ENCODE measurements around the gene PAM16. TPM values are rescaled to one million over a fixed set of nuclear protein-coding genes. Genes with fewer than 3 reads are reported as not detected.

The PAM16 gene
- polyA plus RNA-seq, 4 donors, result 34.7 to 98.4 (median 69.5) TPM

GRCh38 chr16:4380119-4381063 lies 29.3 kb upstream of the PAM16 start:
- Histone ChIP-seq H3K4me3 (ENCODE audit: low read depth in 1 of 3, low read length in 3 of 3) (no peak overlapping the region), H3K36me3 (ENCODE audit: control insufficient read depth in 3 of 3, insufficient read depth in 2 of 3, low read depth in 1 of 3, low read length in 3 of 3) (peaks cover 0 to 88% (median 15%) of the 10 kb centered on the region in 3 donors), H3K4me1 (ENCODE audit: control insufficient read depth in 3 of 3, insufficient read depth in 2 of 3, low read depth in 1 of 3, low read length in 2 of 3) (peaks cover 0 to 4% (median 0%) of the 10 kb centered on the region in 3 donors), H3K27ac (ENCODE audit: low read depth in 1 of 3, low read length in 2 of 3) (no peak overlapping the region), H3K9me3 (ENCODE audit: control insufficient read depth in 2 of 2, insufficient read depth in 1 of 2, low read depth in 1 of 2, low read length in 1 of 2) (no peaks in the 10 kb centered on the region), H3K27me3 (ENCODE audit: control insufficient read depth in 3 of 3, insufficient read depth in 3 of 3, low read length in 3 of 3) (no peaks in the 10 kb centered on the region)
- no peak for DNase-seq
- no peak for FAIRE-seq
- 78 to 93% (median 91%) methylated on average over 22 to 26 of the region's 26 CpGs for WGBS, 3 donors

- FAIRE-seq, result no peak
- Histone ChIP-seq H3K9me3 (ENCODE audit: control insufficient read depth in 2 of 2, insufficient read depth in 1 of 2, low read depth in 1 of 2, low read length in 1 of 2) (no peaks in the 10 kb centered on the region), H3K36me3 (ENCODE audit: control insufficient read depth in 3 of 3, insufficient read depth in 2 of 3, low read depth in 1 of 3, low read length in 3 of 3) (peaks cover 0 to 79% (median 15%) of the 10 kb centered on the region in 3 donors), H3K4me3 (ENCODE audit: low read depth in 1 of 3, low read length in 3 of 3) (no peak overlapping the region), H3K27me3 (ENCODE audit: control insufficient read depth in 3 of 3, insufficient read depth in 3 of 3, low read length in 3 of 3) (no peaks in the 10 kb centered on the region), H3K4me1 (ENCODE audit: control insufficient read depth in 3 of 3, insufficient read depth in 2 of 3, low read depth in 1 of 3, low read length in 2 of 3) (peaks cover 0 to 14% (median 0%) of the 10 kb centered on the region in 3 donors), H3K27ac (ENCODE audit: low read depth in 1 of 3, low read length in 2 of 3) (no peak overlapping the region)
- WGBS, 3 donors, result 85 to 87% (median 85%) methylated on average over 19 to 21 of the region's 21 CpGs
- DNase-seq, result no peak
Observed at GRCh38 chr16:4378999-4379690, 28.0 kb upstream of the PAM16 start.

DNA sequence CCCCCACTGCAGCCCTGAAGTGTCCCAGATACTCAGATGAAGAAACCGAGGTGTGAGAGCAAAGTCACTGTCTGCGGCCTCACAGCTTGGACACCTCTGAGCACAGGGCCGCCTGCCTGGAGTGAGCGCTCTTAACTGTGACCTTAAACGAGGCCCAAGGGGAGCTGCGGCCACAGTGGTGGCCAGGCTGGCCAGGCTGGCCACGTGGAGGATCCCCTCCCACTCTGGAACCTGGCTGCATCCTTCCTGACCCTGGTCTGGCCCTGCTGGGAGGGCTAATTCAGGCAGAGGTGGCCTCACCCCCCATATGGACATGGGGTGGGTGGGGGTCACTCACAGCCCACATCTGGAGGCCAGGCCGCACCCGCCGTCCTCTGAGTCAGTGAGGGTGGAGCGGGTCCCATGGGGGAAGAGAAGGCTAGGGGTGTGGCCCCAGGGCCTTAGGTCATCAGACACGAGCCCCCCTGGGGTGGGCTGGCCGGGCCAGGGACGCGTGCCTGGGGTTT lies 27.1 kb upstream of the PAM16 start:
- 77 to 85% (median 84%) methylated on average over 12 to 15 of the region's 15 CpGs for WGBS, 3 donors
- DNase-seq (no peak), FAIRE-seq (no peak)
- no peak overlapping the region for H3K4me3 ChIP-seq (ENCODE audit: low read depth in 1 of 3, low read length in 3 of 3)
- H3K9me3 ChIP-seq (ENCODE audit: control insufficient read depth in 2 of 2, insufficient read depth in 1 of 2, low read depth in 1 of 2, low read length in 1 of 2), result no peaks in the 10 kb centered on the region
- peaks cover 0 to 22% (median 0%) of the 10 kb centered on the region in 3 donors for H3K4me1 ChIP-seq (ENCODE audit: control insufficient read depth in 3 of 3, insufficient read depth in 2 of 3, low read depth in 1 of 3, low read length in 2 of 3)
- peaks cover 0 to 74% (median 15%) of the 10 kb centered on the region in 3 donors for H3K36me3 ChIP-seq (ENCODE audit: control insufficient read depth in 3 of 3, insufficient read depth in 2 of 3, low read depth in 1 of 3, low read length in 3 of 3)
- no peaks in the 10 kb centered on the region for H3K27me3 ChIP-seq (ENCODE audit: control insufficient read depth in 3 of 3, insufficient read depth in 3 of 3, low read length in 3 of 3)
- peak overlapping the region in 1 of 3 donors; percentile 17 for H3K27ac ChIP-seq (ENCODE audit: low read depth in 1 of 3, low read length in 2 of 3)

GRCh38 chr16:4377573-4378154 lies 26.5 kb upstream of the PAM16 start:
- DNase-seq, result no peak
- Histone ChIP-seq H3K36me3 (ENCODE audit: control insufficient read depth in 3 of 3, insufficient read depth in 2 of 3, low read depth in 1 of 3, low read length in 3 of 3) (peaks cover 0 to 71% (median 11%) of the 10 kb centered on the region in 3 donors), H3K9me3 (ENCODE audit: control insufficient read depth in 2 of 2, insufficient read depth in 1 of 2, low read depth in 1 of 2, low read length in 1 of 2) (no peaks in the 10 kb centered on the region), H3K27me3 (ENCODE audit: control insufficient read depth in 3 of 3, insufficient read depth in 3 of 3, low read length in 3 of 3) (no peaks in the 10 kb centered on the region), H3K4me1 (ENCODE audit: control insufficient read depth in 3 of 3, insufficient read depth in 2 of 3, low read depth in 1 of 3, low read length in 2 of 3) (peaks cover 0 to 27% (median 0%) of the 10 kb centered on the region in 3 donors), H3K4me3 (ENCODE audit: low read depth in 1 of 3, low read length in 3 of 3) (no peak overlapping the region), H3K27ac (ENCODE audit: low read depth in 1 of 3, low read length in 2 of 3) (peak overlapping the region in 1 of 3 donors; percentile 17)
- 82 to 85% (median 83%) methylated on average over 12 of the region's 12 CpGs for WGBS, 3 donors
- no peak for FAIRE-seq

DNA sequence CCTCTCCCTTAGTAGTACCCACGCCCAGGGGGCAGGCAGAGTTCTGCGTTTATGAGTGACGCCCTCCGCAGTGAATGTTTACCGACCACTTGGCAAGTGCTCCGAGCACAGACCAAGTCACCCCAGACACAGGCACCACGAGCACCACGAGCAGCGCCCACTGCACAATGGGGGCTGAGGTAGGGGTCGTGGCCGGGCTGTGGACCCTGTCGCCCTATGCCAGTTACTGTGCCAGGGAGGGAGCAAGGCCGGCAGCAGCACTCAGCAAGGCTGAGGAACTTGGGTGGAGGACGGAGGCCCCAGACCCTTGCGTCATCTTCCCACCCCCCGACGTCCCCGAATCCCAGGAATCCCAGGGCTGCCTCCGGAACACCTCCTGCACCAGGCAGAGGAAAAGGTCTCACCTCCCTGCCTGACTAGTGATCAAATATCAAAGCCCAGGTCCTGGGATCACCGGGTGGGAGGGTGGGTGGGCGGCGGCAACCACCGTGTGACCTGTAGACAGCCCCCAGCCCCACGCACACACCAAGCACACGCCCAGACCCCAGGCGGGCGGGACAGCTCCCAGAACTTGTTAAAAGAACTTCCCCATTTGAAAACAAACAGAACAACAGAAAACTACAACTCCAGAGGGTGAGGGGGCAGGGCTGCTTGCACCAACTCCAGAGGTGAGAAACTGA lies 25.9 kb upstream of the PAM16 start:
- H3K27me3 ChIP-seq (ENCODE audit: control insufficient read depth in 3 of 3, insufficient read depth in 3 of 3, low read length in 3 of 3), result no peaks in the 10 kb centered on the region
- H3K4me1 ChIP-seq (ENCODE audit: control insufficient read depth in 3 of 3, insufficient read depth in 2 of 3, low read depth in 1 of 3, low read length in 2 of 3), result peaks cover 0 to 34% (median 4%) of the 10 kb centered on the region in 3 donors
- no peak overlapping the region for H3K4me3 ChIP-seq (ENCODE audit: low read depth in 1 of 3, low read length in 3 of 3)
- 78 to 87% (median 82%) methylated on average over 26 to 27 of the region's 27 CpGs for WGBS, 3 donors
- no peak for FAIRE-seq
- no peak for DNase-seq
- no peaks in the 10 kb centered on the region for H3K9me3 ChIP-seq (ENCODE audit: control insufficient read depth in 2 of 2, insufficient read depth in 1 of 2, low read depth in 1 of 2, low read length in 1 of 2)
- H3K27ac ChIP-seq (ENCODE audit: low read depth in 1 of 3, low read length in 2 of 3), result peak overlapping the region in 1 of 3 donors; percentile 19
- H3K36me3 ChIP-seq (ENCODE audit: control insufficient read depth in 3 of 3, insufficient read depth in 2 of 3, low read depth in 1 of 3, low read length in 3 of 3), result peaks cover 0 to 65% (median 8%) of the 10 kb centered on the region in 3 donors

- Histone ChIP-seq H3K4me3 (ENCODE audit: low read depth in 1 of 3, low read length in 3 of 3) (no peak overlapping the region), H3K27me3 (ENCODE audit: control insufficient read depth in 3 of 3, insufficient read depth in 3 of 3, low read length in 3 of 3) (no peaks in the 10 kb centered on the region), H3K9me3 (ENCODE audit: control insufficient read depth in 2 of 2, insufficient read depth in 1 of 2, low read depth in 1 of 2, low read length in 1 of 2) (no peaks in the 10 kb centered on the region), H3K36me3 (ENCODE audit: control insufficient read depth in 3 of 3, insufficient read depth in 2 of 3, low read depth in 1 of 3, low read length in 3 of 3) (peaks cover 0 to 58% (median 8%) of the 10 kb centered on the region in 3 donors), H3K27ac (ENCODE audit: low read depth in 1 of 3, low read length in 2 of 3) (peak overlapping the region in 1 of 3 donors; percentile 69), H3K4me1 (ENCODE audit: control insufficient read depth in 3 of 3, insufficient read depth in 2 of 3, low read depth in 1 of 3, low read length in 2 of 3) (peaks cover 2 to 36% (median 4%) of the 10 kb centered on the region in 3 donors)
- 66 to 90% (median 87%) methylated on average over 27 to 31 of the region's 31 CpGs for WGBS, 3 donors
- DNase-seq (no peak), FAIRE-seq (no peak)
Observed at GRCh38 chr16:4376126-4376892, 25.2 kb upstream of the PAM16 start.

DNA sequence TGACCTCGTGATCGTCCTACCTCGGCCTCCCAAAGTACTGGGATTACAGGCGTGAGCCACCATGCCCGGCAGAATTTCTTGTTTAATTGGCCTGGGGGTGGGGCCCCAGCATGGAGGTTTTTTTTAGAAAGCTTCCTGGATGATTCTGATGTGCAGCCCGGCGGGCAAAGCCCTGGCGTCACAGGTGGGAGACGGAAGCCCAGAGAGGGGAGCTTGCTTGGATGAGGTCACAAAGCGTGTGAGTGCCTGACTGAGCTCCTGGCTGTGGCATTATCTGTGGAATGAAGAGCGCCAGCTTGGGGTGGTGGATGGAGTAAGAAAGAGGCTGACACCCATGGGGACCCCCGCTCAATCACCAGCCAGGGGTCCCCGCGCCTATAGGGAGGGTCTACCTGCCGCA lies 24.6 kb upstream of the PAM16 start:
- peaks cover 4 to 40% (median 5%) of the 10 kb centered on the region in 3 donors for H3K4me1 ChIP-seq (ENCODE audit: control insufficient read depth in 3 of 3, insufficient read depth in 2 of 3, low read depth in 1 of 3, low read length in 2 of 3)
- DNase-seq (no peak), FAIRE-seq (no peak)
- H3K27ac ChIP-seq (ENCODE audit: low read depth in 1 of 3, low read length in 2 of 3), result peak overlapping the region in 1 of 3 donors; percentile 69
- 80 to 88% (median 87%) methylated on average over 15 of the region's 15 CpGs for WGBS, 3 donors
- no peaks in the 10 kb centered on the region for H3K9me3 ChIP-seq (ENCODE audit: control insufficient read depth in 2 of 2, insufficient read depth in 1 of 2, low read depth in 1 of 2, low read length in 1 of 2)
- no peak overlapping the region for H3K4me3 ChIP-seq (ENCODE audit: low read depth in 1 of 3, low read length in 3 of 3)
- H3K36me3 ChIP-seq (ENCODE audit: control insufficient read depth in 3 of 3, insufficient read depth in 2 of 3, low read depth in 1 of 3, low read length in 3 of 3), result peaks cover 0 to 52% (median 5%) of the 10 kb centered on the region in 3 donors
- H3K27me3 ChIP-seq (ENCODE audit: control insufficient read depth in 3 of 3, insufficient read depth in 3 of 3, low read length in 3 of 3), result no peaks in the 10 kb centered on the region
